C4-2B (cell line): ENCODE data around the gene GOSR2.
"Not testable (repeated sequence)": the region's sequence is repeated elsewhere in the genome, so short reads cannot be mapped to it uniquely, and the experiment has no call there.

Experiments used
- H3K27ac ChIP-seq: fragments of 450-650 bp; 2 replicates; pipeline ENCODE4 v1.5.1; 2017
- CTCF ChIP-seq: fragments of 450-650 bp; conservative IDR thresholded peaks from 2 replicates; pipeline ENCODE4 v1.5.1; 2017; ENCODE audit warnings: mild to moderate bottlenecking
- ZFX ChIP-seq: fragments of 450-650 bp; IDR thresholded peaks from 2 replicates; pipeline ENCODE4 v1.6.1; 2017

GOSR2 gene

DNA sequence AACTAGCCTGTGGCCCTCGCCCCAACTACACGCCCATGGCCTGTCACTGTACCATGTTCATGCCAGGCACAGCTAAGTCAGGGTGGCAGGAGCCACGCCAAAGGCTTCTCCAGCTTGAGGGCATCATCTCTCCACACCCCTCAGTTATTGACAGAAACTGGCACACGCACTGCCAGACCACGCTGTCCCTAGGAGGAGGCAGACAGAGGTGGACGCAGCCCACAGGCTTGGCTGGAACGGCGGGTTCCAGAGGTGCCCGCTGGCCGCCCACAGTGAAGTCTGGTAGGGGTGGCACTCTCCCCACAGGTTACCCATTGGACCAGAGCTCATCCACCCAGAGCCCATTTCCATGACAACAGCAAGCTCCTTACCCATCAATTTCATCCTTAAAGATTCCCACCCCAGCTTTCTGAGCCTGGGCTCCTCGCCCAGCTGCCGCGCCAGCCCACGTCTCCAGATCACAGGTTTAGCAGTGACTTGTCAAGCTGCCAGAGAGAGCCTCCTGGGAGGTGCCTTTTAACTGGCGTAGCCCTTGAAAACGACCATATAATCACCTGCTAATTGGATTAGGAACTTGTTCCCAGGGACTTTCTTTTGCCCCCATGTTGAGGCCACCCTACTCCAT lies 28.1 kb downstream of the GOSR2 start:
- TF ChIP-seq ZFX (no peak), CTCF (no peak)
- H3K27ac ChIP-seq: no peak overlapping the region

- no peak overlapping the region for H3K27ac ChIP-seq
- TF ChIP-seq CTCF (no peak), ZFX (no peak)
These were observed 28.7 kb downstream of the GOSR2 start for GRCh38 chr17:46951706-46952105.

- no peak for TF ChIP-seq CTCF
- no peak for TF ChIP-seq ZFX
- H3K27ac ChIP-seq: no peak overlapping the region
These were observed 29.2 kb downstream of the GOSR2 start for GRCh38 chr17:46952115-46952514.

- H3K27ac ChIP-seq: not testable (repeated sequence)
These were observed 30.2 kb downstream of the GOSR2 start for GRCh38 chr17:46953191-46953590.

DNA sequence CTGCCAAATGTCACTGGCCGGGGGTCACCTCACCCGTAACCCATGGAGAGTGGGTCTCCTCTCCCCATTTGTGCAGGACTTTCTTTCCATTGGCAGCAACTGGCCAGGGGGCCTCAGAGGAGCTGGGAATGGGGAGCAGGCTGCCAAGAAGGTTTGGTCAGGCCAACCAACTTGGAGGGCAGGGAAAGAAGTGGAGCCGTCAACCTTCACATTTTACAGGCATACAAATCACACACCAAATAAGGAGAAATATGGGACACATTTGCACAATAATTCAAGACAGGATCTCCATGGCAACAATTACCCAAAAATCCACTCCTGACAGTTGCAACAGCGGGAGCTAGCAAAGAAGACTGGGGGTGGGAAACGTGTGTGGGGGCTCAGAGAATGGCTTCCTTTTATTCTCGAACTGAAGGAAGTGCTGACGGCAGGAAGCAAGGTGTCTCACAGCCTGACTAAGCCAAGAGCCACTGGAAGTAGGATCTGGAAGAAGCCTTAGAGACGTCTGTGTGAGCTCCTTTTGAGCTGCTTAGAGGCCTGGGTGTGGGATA lies 35.2 kb downstream of the GOSR2 start:
- TF ChIP-seq ZFX (no peak), CTCF (no peak)
- H3K27ac ChIP-seq: no peak overlapping the region

GRCh38 chr17:46960152-46960551 lies 37.2 kb downstream of the GOSR2 start:
- no peak for TF ChIP-seq CTCF
- TF ChIP-seq ZFX: no peak
- no peak overlapping the region for H3K27ac ChIP-seq

- TF ChIP-seq ZFX (no peak), CTCF (no peak)
- H3K27ac ChIP-seq: no peak overlapping the region
These were observed 39.4 kb downstream of the GOSR2 start for GRCh38 chr17:46962374-46962790.

- H3K27ac ChIP-seq: no peak overlapping the region
- no peak for TF ChIP-seq CTCF
- no peak for TF ChIP-seq ZFX
These were observed 40.6 kb downstream of the GOSR2 start for GRCh38 chr17:46963571-46963970.
